ENCODE measurements around the gene SPPL2A.

The SPPL2A gene

DNA sequence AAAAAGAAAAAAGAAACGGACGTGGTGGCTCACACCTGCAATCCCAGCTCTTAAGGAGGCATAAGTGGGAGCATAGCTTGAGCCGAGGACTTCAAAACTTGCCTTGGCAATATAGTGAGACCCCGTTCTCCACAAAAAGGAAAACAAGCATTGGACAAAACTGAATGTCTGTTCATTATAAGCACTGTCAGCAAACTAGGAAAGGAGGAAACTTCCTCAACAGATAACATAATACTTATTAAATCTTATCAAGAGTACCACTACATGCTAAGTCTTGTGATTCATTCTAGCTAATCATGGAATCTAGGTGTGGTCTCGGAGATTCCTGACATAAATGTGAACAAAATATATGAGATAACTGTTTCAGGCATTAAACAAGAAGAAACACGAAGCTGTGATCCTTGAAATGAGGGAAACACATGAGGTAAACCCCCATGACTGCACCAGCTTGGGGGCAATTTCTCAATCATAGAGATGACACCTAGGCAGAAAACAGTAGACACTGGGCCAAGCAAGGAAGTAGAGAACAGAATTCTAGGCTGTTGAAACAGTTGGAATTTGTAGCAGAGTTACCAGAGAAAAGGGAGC is 112.3 kb downstream of the SPPL2A start:
- no peak for TF ChIP-seq ZNF555 (tag by site-specific recombination; conservative IDR thresholded peaks at IDR 0.05)
- TF ChIP-seq, protein P1, sequence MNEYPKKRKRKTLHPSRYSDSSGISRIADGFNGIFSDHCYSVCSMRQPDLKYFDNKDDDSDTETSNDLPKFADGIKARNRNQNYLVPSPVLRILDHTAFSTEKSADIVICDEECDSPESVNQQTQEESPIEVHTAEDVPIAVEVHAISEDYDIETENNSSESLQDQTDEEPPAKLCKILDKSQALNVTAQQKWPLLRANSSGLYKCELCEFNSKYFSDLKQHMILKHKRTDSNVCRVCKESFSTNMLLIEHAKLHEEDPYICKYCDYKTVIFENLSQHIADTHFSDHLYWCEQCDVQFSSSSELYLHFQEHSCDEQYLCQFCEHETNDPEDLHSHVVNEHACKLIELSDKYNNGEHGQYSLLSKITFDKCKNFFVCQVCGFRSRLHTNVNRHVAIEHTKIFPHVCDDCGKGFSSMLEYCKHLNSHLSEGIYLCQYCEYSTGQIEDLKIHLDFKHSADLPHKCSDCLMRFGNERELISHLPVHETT (tag by site-specific recombination; IDR thresholded peaks at IDR 0.05), result no peak
- TF ChIP-seq, protein P2, sequence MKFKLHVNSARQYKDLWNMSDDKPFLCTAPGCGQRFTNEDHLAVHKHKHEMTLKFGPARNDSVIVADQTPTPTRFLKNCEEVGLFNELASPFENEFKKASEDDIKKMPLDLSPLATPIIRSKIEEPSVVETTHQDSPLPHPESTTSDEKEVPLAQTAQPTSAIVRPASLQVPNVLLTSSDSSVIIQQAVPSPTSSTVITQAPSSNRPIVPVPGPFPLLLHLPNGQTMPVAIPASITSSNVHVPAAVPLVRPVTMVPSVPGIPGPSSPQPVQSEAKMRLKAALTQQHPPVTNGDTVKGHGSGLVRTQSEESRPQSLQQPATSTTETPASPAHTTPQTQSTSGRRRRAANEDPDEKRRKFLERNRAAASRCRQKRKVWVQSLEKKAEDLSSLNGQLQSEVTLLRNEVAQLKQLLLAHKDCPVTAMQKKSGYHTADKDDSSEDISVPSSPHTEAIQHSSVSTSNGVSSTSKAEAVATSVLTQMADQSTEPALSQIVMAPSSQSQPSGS (tag by site-specific recombination; IDR thresholded peaks at IDR 0.05; ENCODE audit: low read depth), result no peak
- no peak for TF ChIP-seq ZNF140 (tag by site-specific recombination; IDR thresholded peaks at IDR 0.05)
- TF ChIP-seq, protein P3, sequence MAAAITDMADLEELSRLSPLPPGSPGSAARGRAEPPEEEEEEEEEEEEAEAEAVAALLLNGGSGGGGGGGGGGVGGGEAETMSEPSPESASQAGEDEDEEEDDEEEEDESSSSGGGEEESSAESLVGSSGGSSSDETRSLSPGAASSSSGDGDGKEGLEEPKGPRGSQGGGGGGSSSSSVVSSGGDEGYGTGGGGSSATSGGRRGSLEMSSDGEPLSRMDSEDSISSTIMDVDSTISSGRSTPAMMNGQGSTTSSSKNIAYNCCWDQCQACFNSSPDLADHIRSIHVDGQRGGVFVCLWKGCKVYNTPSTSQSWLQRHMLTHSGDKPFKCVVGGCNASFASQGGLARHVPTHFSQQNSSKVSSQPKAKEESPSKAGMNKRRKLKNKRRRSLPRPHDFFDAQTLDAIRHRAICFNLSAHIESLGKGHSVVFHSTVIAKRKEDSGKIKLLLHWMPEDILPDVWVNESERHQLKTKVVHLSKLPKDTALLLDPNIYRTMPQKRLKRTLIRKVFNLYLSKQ (tag by site-specific recombination; IDR thresholded peaks at IDR 0.05; ENCODE audit: borderline replicate concordance), result no peak
- no peak for TF ChIP-seq ZNF341 (tag by site-specific recombination; IDR thresholded peaks at IDR 0.05; ENCODE audit: low read depth)
- no peak for TF ChIP-seq ZNF23 (tag by site-specific recombination; IDR thresholded peaks at IDR 0.05; ENCODE audit: borderline replicate concordance)
- TF ChIP-seq MZF1 (tag by site-specific recombination; IDR thresholded peaks at IDR 0.05; ENCODE audit: borderline replicate concordance), result no peak
- TF ChIP-seq, protein P4, sequence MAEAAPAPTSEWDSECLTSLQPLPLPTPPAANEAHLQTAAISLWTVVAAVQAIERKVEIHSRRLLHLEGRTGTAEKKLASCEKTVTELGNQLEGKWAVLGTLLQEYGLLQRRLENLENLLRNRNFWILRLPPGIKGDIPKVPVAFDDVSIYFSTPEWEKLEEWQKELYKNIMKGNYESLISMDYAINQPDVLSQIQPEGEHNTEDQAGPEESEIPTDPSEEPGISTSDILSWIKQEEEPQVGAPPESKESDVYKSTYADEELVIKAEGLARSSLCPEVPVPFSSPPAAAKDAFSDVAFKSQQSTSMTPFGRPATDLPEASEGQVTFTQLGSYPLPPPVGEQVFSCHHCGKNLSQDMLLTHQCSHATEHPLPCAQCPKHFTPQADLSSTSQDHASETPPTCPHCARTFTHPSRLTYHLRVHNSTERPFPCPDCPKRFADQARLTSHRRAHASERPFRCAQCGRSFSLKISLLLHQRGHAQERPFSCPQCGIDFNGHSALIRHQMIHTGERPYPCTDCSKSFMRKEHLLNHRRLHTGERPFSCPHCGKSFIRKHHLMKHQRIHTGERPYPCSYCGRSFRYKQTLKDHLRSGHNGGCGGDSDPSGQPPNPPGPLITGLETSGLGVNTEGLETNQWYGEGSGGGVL (tag by site-specific recombination; IDR thresholded peaks at IDR 0.05), result no peak
- no peak for TF ChIP-seq ZBTB7A (tag by site-specific recombination; IDR thresholded peaks at IDR 0.05; ENCODE audit: low read depth)
- no peak for TF ChIP-seq GFI1B (tag by site-specific recombination; IDR thresholded peaks at IDR 0.05)
- no peak for TF ChIP-seq ZNF311 (tag by site-specific recombination; IDR thresholded peaks at IDR 0.05; ENCODE audit: borderline replicate concordance)
- TF ChIP-seq ZNF830 (tag by site-specific recombination; IDR thresholded peaks at IDR 0.05; ENCODE audit: low read depth), result no peak
- no peak for TF ChIP-seq ZNF10 (tag by site-specific recombination; IDR thresholded peaks at IDR 0.05)
- TF ChIP-seq HOXD13 (CRISPR knock-in tag; IDR thresholded peaks at IDR 0.05; ENCODE audit: borderline replicate concordance), result no peak
- no peak for TF ChIP-seq KLF16 (tag by site-specific recombination; IDR thresholded peaks at IDR 0.05)
- no peak for TF ChIP-seq GLIS1 (tag by site-specific recombination; IDR thresholded peaks at IDR 0.05)
- TF ChIP-seq, protein P5, sequence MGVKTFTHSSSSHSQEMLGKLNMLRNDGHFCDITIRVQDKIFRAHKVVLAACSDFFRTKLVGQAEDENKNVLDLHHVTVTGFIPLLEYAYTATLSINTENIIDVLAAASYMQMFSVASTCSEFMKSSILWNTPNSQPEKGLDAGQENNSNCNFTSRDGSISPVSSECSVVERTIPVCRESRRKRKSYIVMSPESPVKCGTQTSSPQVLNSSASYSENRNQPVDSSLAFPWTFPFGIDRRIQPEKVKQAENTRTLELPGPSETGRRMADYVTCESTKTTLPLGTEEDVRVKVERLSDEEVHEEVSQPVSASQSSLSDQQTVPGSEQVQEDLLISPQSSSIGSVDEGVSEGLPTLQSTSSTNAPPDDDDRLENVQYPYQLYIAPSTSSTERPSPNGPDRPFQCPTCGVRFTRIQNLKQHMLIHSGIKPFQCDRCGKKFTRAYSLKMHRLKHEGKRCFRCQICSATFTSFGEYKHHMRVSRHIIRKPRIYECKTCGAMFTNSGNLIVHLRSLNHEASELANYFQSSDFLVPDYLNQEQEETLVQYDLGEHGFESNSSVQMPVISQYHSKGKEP (tag by site-specific recombination; IDR thresholded peaks at IDR 0.05), result no peak
- no peaks in the 10 kb centered on the region for H3K9me3 ChIP-seq (ENCODE audit: control insufficient read depth, insufficient read depth, low read depth, low read length)
- ChIA-PET POLR2A (no interaction called here), CTCF (no interaction called here)
- H3K4me3 ChIP-seq (ENCODE audit: low read depth, low read length), result no peak overlapping the region
- peaks cover 27 to 43% of the 10 kb centered on the region in 2 experiments; a peak in 2 of 3 replicates for H3K36me3 ChIP-seq (ENCODE audit: control insufficient read depth in 2 of 2, insufficient read depth in 1 of 2, low read length in 2 of 2)
- H3K27ac ChIP-seq (ENCODE audit: extremely low read depth, low read depth, low read length), result no peak overlapping the region
- no peaks in the 10 kb centered on the region for H3K4me1 ChIP-seq (ENCODE audit: control insufficient read depth, insufficient read depth, low read length)

Data from HEK293 (cell line).